Nephron (organoid): ENCODE data around the gene EPX.

Experiments used
- H3K27ac Mint-ChIP-seq, 3 experiments: 2 replicates each; pipeline ENCODE4 v1.8.0; 2020; ENCODE audit warnings: mixed read lengths in 3 of 3, mild to moderate bottlenecking in 2 of 3, moderate library complexity in 1 of 3
- H3K27me3 Mint-ChIP-seq: 2 replicates; pipeline ENCODE4 v1.8.0; 2021; ENCODE audit warnings: low read depth, mild to moderate bottlenecking, moderate library complexity, mixed read lengths
- H3K36me3 Mint-ChIP-seq: 2 replicates; pipeline ENCODE4 v1.8.0; 2020; ENCODE audit warnings: low read depth, mixed read lengths
- H3K4me1 Mint-ChIP-seq: 2 replicates; pipeline ENCODE4 v1.8.0; 2020; ENCODE audit warnings: mixed read lengths
- H3K4me3 Mint-ChIP-seq, 3 experiments: 2 replicates each; pipeline ENCODE4 v1.8.0; 2020; ENCODE audit warnings: mild to moderate bottlenecking in 3 of 3, mixed read lengths in 3 of 3, moderate library complexity in 2 of 3
- H3K9me3 Mint-ChIP-seq: 2 replicates; pipeline ENCODE4 v1.8.0; 2020; ENCODE audit warnings: mixed read lengths
- CTCF ChIP-seq, 3 experiments: fragments of 200-600 bp; sonication (generic); IDR thresholded peaks; one replicate each; pipeline ENCODE4 v1.5.0; 2021; ENCODE audit warnings: antibody characterized with exemption in 3 of 3; ENCODE audit not compliant: unreplicated experiment in 3 of 3

EPX gene

GRCh38 chr17:58219789-58220183, 27.3 kb downstream of the EPX start:
- Mint-ChIP-seq H3K27ac (peak overlapping the region; percentile 48 to 90 (median 62)), H3K4me1 (peaks cover 6% of the 10 kb centered on the region), H3K9me3 (no peaks in the 10 kb centered on the region), H3K27me3 (peaks cover 19% of the 10 kb centered on the region), H3K4me3 (peak overlapping the region; percentile 90 to 94 (median 92)), H3K36me3 (peaks cover 4% of the 10 kb centered on the region)
- TF ChIP-seq CTCF (IDR thresholded peaks at IDR 0.05; ENCODE audit: unreplicated experiment in 3 of 3) = no peak

- no peak for TF ChIP-seq CTCF (IDR thresholded peaks at IDR 0.05; ENCODE audit: unreplicated experiment in 3 of 3)
- Mint-ChIP-seq H3K4me3 (no peak overlapping the region), H3K9me3 (no peaks in the 10 kb centered on the region)
Observed at GRCh38 chr17:58224315-58224714, 31.8 kb downstream of the EPX start.

GRCh38 chr17:58227733-58228132, 35.2 kb downstream of the EPX start:
- Mint-ChIP-seq H3K4me3 (no peak overlapping the region), H3K4me1 (peaks cover 6% of the 10 kb centered on the region), H3K27me3 (peaks cover 60% of the 10 kb centered on the region), H3K36me3 (no peaks in the 10 kb centered on the region), H3K27ac (no peak overlapping the region), H3K9me3 (no peaks in the 10 kb centered on the region)
- no peak for TF ChIP-seq CTCF (IDR thresholded peaks at IDR 0.05; ENCODE audit: unreplicated experiment in 3 of 3)

More at GRCh38 chr17:58224315-58224714, 31.8 kb downstream of the EPX start:
- peaks cover 45% of the 10 kb centered on the region for H3K27me3 Mint-ChIP-seq
- no peak overlapping the region for H3K27ac Mint-ChIP-seq
- no peaks in the 10 kb centered on the region for H3K36me3 Mint-ChIP-seq
- peaks cover 3% of the 10 kb centered on the region for H3K4me1 Mint-ChIP-seq

GRCh38 chr17:58228679-58229078, 36.2 kb downstream of the EPX start:
- peaks cover 55% of the 10 kb centered on the region for H3K27me3 Mint-ChIP-seq
- H3K27ac Mint-ChIP-seq = no peak overlapping the region
- no peaks in the 10 kb centered on the region for H3K9me3 Mint-ChIP-seq
- no peaks in the 10 kb centered on the region for H3K36me3 Mint-ChIP-seq
- H3K4me1 Mint-ChIP-seq = peaks cover 6% of the 10 kb centered on the region
- no peak overlapping the region for H3K4me3 Mint-ChIP-seq
- no peak for TF ChIP-seq CTCF (IDR thresholded peaks at IDR 0.05; ENCODE audit: unreplicated experiment in 3 of 3)

GRCh38 chr17:58229384-58229783, 36.9 kb downstream of the EPX start:
- peaks cover 6% of the 10 kb centered on the region for H3K4me1 Mint-ChIP-seq
- H3K9me3 Mint-ChIP-seq = no peaks in the 10 kb centered on the region
- no peaks in the 10 kb centered on the region for H3K36me3 Mint-ChIP-seq
- no peak overlapping the region for H3K4me3 Mint-ChIP-seq
- H3K27me3 Mint-ChIP-seq = peaks cover 60% of the 10 kb centered on the region
- TF ChIP-seq CTCF (IDR thresholded peaks at IDR 0.05; ENCODE audit: unreplicated experiment in 3 of 3) = no peak
- no peak overlapping the region for H3K27ac Mint-ChIP-seq

GRCh38 chr17:58229881-58230280, 37.4 kb downstream of the EPX start:
- Mint-ChIP-seq H3K36me3 (no peaks in the 10 kb centered on the region), H3K4me3 (no peak overlapping the region), H3K9me3 (no peaks in the 10 kb centered on the region), H3K27ac (no peak overlapping the region), H3K4me1 (peaks cover 6% of the 10 kb centered on the region), H3K27me3 (peaks cover 60% of the 10 kb centered on the region)
- no peak for TF ChIP-seq CTCF (IDR thresholded peaks at IDR 0.05; ENCODE audit: unreplicated experiment in 3 of 3)
